H1 (cell line): ENCODE results near the gene RERG. TPM values are rescaled to one million over a fixed set of nuclear protein-coding genes. Genes with fewer than 3 reads are reported as not detected.
A peak's percentile ranks its signal among the peaks of the same experiment; 100 is the strongest.

Source experiments
- CTCF ChIA-PET: fragments of 300-600 bp; sonication (Branson Sonifier 250); formaldehyde crosslinking; loops from one replicate; lab custom pipeline; 2021; ENCODE audit not compliant: partially characterized antibody; lab: Charles Lee
- POLR2A ChIA-PET: fragments of 300-600 bp; sonication (Branson Sonifier 250); formaldehyde crosslinking; loops from one replicate; lab custom pipeline; 2021; ENCODE audit warnings: inconsistent platforms; ENCODE audit not compliant: partially characterized antibody; lab: Charles Lee
- DNase-seq, 2 experiments: peaks; one replicate each; pipeline versions ENCODE4 v3.0.0 to v3.0.0-alpha.2; 2010 to 2022; ENCODE audit warnings: low spot score in 2 of 2, low read depth in 1 of 2, mixed read lengths in 1 of 2
- FAIRE-seq: peaks from 2 replicates; lab custom pipeline; 2011; peaks lifted over from hg19 to GRCh38; lab: Jason Lieb, UNC
- H2AFZ ChIP-seq: 2 replicates; pipeline ENCODE4 v1.8.1; 2012; ENCODE audit warnings: low read length, inconsistent platforms
- H2AK5ac ChIP-seq: 2 replicates; pipeline ENCODE4 v1.6.1; 2013; ENCODE audit warnings: low read depth, low read length
- H2BK120ac ChIP-seq: replicated peaks from 2 replicates; pipeline ENCODE3; 2013; ENCODE audit warnings: low read depth, low read length, inconsistent platforms
- H2BK12ac ChIP-seq: 2 replicates; pipeline ENCODE4 v1.6.1; 2013; ENCODE audit warnings: low read depth, low read length
- H2BK15ac ChIP-seq: 2 replicates; pipeline ENCODE4 v1.6.1; 2013; ENCODE audit warnings: low read length
- H2BK20ac ChIP-seq: 2 replicates; pipeline ENCODE4 v1.6.1; 2013; ENCODE audit warnings: low read length
- H2BK5ac ChIP-seq: 2 replicates; pipeline ENCODE4 v1.6.1; 2013; ENCODE audit warnings: low read depth, low read length
- H3K14ac ChIP-seq: 2 replicates; pipeline ENCODE4 v1.6.1; 2013; ENCODE audit warnings: inconsistent platforms; ENCODE audit not compliant: insufficient read length
- H3K18ac ChIP-seq: 2 replicates; pipeline ENCODE4 v1.6.1; 2013; ENCODE audit warnings: low read length; ENCODE audit errors: extremely low read depth
- H3K23ac ChIP-seq: 2 replicates; pipeline ENCODE4 v1.6.1; 2013; ENCODE audit warnings: inconsistent platforms; ENCODE audit not compliant: insufficient read length
- H3K23me2 ChIP-seq: 2 replicates; pipeline ENCODE4 v1.6.1; 2013; ENCODE audit warnings: low read depth, low read length
- H3K27ac ChIP-seq: 2 replicates; pipeline ENCODE4 v1.6.1; 2011; ENCODE audit warnings: low read depth, low read length, inconsistent platforms
- H3K27me3 ChIP-seq, 4 experiments: replicated peaks in 1 of 4; 1 replicate in 1 of 4; 2 replicates in 3 of 4; pipeline versions ENCODE4 v1.6.1 to v1.8.1; 2011 to 2013; ENCODE audit warnings: low read length in 3 of 4, mild to moderate bottlenecking in 3 of 4, inconsistent platforms in 2 of 4, mixed read lengths in 2 of 4, moderate library complexity in 1 of 4; ENCODE audit not compliant: control insufficient read depth in 3 of 4, insufficient read depth in 3 of 4; ENCODE audit errors: extremely low read depth in 1 of 4
- H3K36me3 ChIP-seq, 4 experiments: 2 replicates each; pipeline versions ENCODE4 v1.6.1 to v1.8.1; 2011 to 2013; ENCODE audit warnings: mild to moderate bottlenecking in 4 of 4, low read length in 3 of 4, moderate library complexity in 2 of 4, control low read depth in 1 of 4, inconsistent platforms in 1 of 4; ENCODE audit not compliant: insufficient read depth in 4 of 4, control insufficient read depth in 2 of 4
- H3K4ac ChIP-seq: replicated peaks from 2 replicates; pipeline ENCODE3; 2013; ENCODE audit warnings: low read length, low read depth, mixed read lengths, inconsistent platforms; ENCODE audit not compliant: insufficient read length
- H3K4me1 ChIP-seq, 4 experiments: replicated peaks in 1 of 4; 1 replicate in 1 of 4; 2 replicates in 3 of 4; pipeline versions ENCODE4 v1.6.1 to v1.8.1; 2011 to 2013; ENCODE audit warnings: low read length in 3 of 4, inconsistent platforms in 2 of 4, mixed read lengths in 1 of 4; ENCODE audit not compliant: insufficient read depth in 4 of 4, control insufficient read depth in 3 of 4
- H3K4me2 ChIP-seq, 2 experiments: 2 replicates each; pipeline versions ENCODE4 v1.6.1 to v1.8.1; 2011 to 2013; ENCODE audit warnings: low read depth in 2 of 2, low read length in 2 of 2, control low read depth in 1 of 2, inconsistent platforms in 1 of 2, mild to moderate bottlenecking in 1 of 2; ENCODE audit not compliant: insufficient read depth in 1 of 2
- H3K4me3 ChIP-seq, 4 experiments: fragments of 200-600, 300-600 bp in 1 of 4; sonication (generic), shearing (Covaris generic), sonication (Bioruptor Twin) in 1 of 4; 2 replicates each; pipeline versions ENCODE4 v1.5.1 to v1.8.1; 2011 to 2016; ENCODE audit warnings: low read length in 4 of 4, low read depth in 3 of 4, control low read depth in 2 of 4, inconsistent platforms in 2 of 4, mild to moderate bottlenecking in 2 of 4, mixed read lengths in 1 of 4, moderate library complexity in 1 of 4; ENCODE audit not compliant: insufficient read depth in 2 of 4; ENCODE audit errors: extremely low read depth in 1 of 4
- H3K56ac ChIP-seq: replicated peaks from 2 replicates; pipeline ENCODE3; 2013; ENCODE audit warnings: low read depth, mild to moderate bottlenecking, mixed read lengths, low read length, inconsistent platforms; ENCODE audit not compliant: insufficient read length
- H3K79me1 ChIP-seq: 2 replicates; pipeline ENCODE4 v1.6.1; 2013; ENCODE audit warnings: low read depth, low read length, control low read depth
- H3K79me2 ChIP-seq, 2 experiments: 2 replicates each; pipeline versions ENCODE4 v1.6.1 to v1.8.1; 2012 to 2013; ENCODE audit warnings: low read length in 2 of 2, mild to moderate bottlenecking in 2 of 2, inconsistent platforms in 1 of 2; ENCODE audit not compliant: insufficient read depth in 2 of 2, control insufficient read depth in 1 of 2
- H3K9ac ChIP-seq, 4 experiments: replicated peaks in 1 of 4; 1 replicate in 1 of 4; 2 replicates in 3 of 4; pipeline versions ENCODE4 v1.6.1 to v1.8.1; 2011 to 2013; ENCODE audit warnings: low read depth in 3 of 4, low read length in 3 of 4, control low read depth in 2 of 4, mild to moderate bottlenecking in 2 of 4, moderate library complexity in 2 of 4, inconsistent platforms in 1 of 4; ENCODE audit errors: extremely low read depth in 1 of 4
- H3K9me3 ChIP-seq, 2 experiments: 2 replicates each; pipeline versions ENCODE4 v1.6.1 to v1.8.1; 2012 to 2013; ENCODE audit warnings: mild to moderate bottlenecking in 2 of 2, moderate library complexity in 2 of 2, control low read depth in 1 of 2, inconsistent platforms in 1 of 2, low read depth in 1 of 2, low read length in 1 of 2, mixed read lengths in 1 of 2; ENCODE audit not compliant: insufficient read depth in 2 of 2
- H4K20me1 ChIP-seq, 2 experiments: replicated peaks in 1 of 2; 2 replicates each; pipeline versions ENCODE3 to v1.8.1; 2011 to 2013; ENCODE audit warnings: inconsistent platforms in 2 of 2, low read length in 2 of 2, mild to moderate bottlenecking in 1 of 2; ENCODE audit not compliant: insufficient read depth in 2 of 2, control insufficient read depth in 1 of 2
- H4K5ac ChIP-seq: 2 replicates; pipeline ENCODE4 v1.6.1; 2013; ENCODE audit warnings: low read length, low read depth, mixed read lengths, inconsistent platforms; ENCODE audit not compliant: insufficient read length
- H4K8ac ChIP-seq: 2 replicates; pipeline ENCODE4 v1.8.0; 2013; ENCODE audit warnings: mild to moderate bottlenecking, moderate library complexity, low read length, inconsistent platforms; ENCODE audit not compliant: insufficient read depth; ENCODE audit errors: extremely low read depth
- H4K91ac ChIP-seq: replicated peaks from 2 replicates; pipeline ENCODE3; 2013; ENCODE audit warnings: low read length, mixed read lengths, inconsistent platforms; ENCODE audit not compliant: insufficient read length
- FOSL1 ChIP-seq: IDR thresholded peaks from 2 replicates; pipeline ENCODE4 v1.6.1; 2011; ENCODE audit warnings: mild to moderate bottlenecking, low read depth, low read length, moderate library complexity; ENCODE audit not compliant: insufficient read depth
- RAD21 ChIP-seq, 2 experiments: IDR thresholded peaks in 1 of 2; conservative IDR thresholded peaks in 1 of 2; 2 replicates each; pipeline ENCODE4 v1.6.1; 2011; ENCODE audit warnings: low read depth in 2 of 2, low read length in 2 of 2, improper control_type of control experiment in 1 of 2, inconsistent platforms in 1 of 2, mild to moderate bottlenecking in 1 of 2, moderate library complexity in 1 of 2
- SIRT6 ChIP-seq: IDR thresholded peaks from one replicate; pipeline ENCODE4 v1.7.1; 2012; ENCODE audit warnings: low read length, inconsistent platforms
- WGBS, 2 experiments: shearing (Covaris generic) in 1 of 2; methylation state at CpG; one replicate each; pipeline versions ENCODE4 v1.1.6 to v1.1.7; 2013 to 2015; ENCODE audit warnings: low lambda C conversion rate in 2 of 2, mixed read lengths in 2 of 2, inconsistent platforms in 1 of 2, low coverage in 1 of 2, missing lambda C conversion rate in 1 of 2; ENCODE audit not compliant: insufficient replicate concordance in 2 of 2, insufficient coverage in 1 of 2, insufficient read length in 1 of 2; ENCODE audit errors: extremely low coverage in 1 of 2, missing lambda C conversion rate in 1 of 2; 5-methylcytosine and 5-hydroxymethylcytosine counted together
- polyA plus RNA-seq, 7 experiments: library from polyadenylated mRNA; depleted of rRNA in 3 of 7; stranded (reverse) in 5 of 7; unstranded in 2 of 7; fragments of >200 nt in 5 of 7; fragments of 200-250 nt in 2 of 7; gene quantifications; 1 replicate in 5 of 7; 2 replicates in 1 of 7; 4 replicates in 1 of 7; pipeline versions ENCODE4 v1.2.1 to v1.2.3, GENCODE V29; 2011 to 2013; ENCODE audit warnings: missing spikeins in 2 of 7, mixed read lengths in 2 of 7
- total RNA-seq: library from RNA; stranded (reverse); fragmentation: NEBNext Ultra II Directional; extraction: Animal tissue kit (Norgen Biotek cat#: 25700); gene quantifications from 2 replicates; pipeline ENCODE4 v1.2.1, GENCODE V29; 2021
- TF ChIP-seq, protein P1 (sequence below): IDR thresholded peaks from 2 replicates; pipeline ENCODE4 v1.6.1; 2012; ENCODE audit warnings: inconsistent platforms
- TF ChIP-seq, protein P2 (sequence below), 3 experiments: IDR thresholded peaks; 1 replicate in 2 of 3; 2 replicates in 1 of 3; pipeline versions ENCODE4 v1.5.1 to v1.6.1; 2011; ENCODE audit warnings: low read length in 3 of 3, mild to moderate bottlenecking in 3 of 3, inconsistent platforms in 2 of 3, low read depth in 1 of 3, moderate library complexity in 1 of 3; ENCODE audit not compliant: insufficient read depth in 1 of 3; ENCODE audit errors: control extremely low read depth in 1 of 3

Gene RERG
- total and polyA plus RNA-seq, 2 of the 8 experiments (the other 6 are each of a cell fraction or from before 2014, with no cell fraction given), result 0.12 to 0.86 TPM

DNA sequence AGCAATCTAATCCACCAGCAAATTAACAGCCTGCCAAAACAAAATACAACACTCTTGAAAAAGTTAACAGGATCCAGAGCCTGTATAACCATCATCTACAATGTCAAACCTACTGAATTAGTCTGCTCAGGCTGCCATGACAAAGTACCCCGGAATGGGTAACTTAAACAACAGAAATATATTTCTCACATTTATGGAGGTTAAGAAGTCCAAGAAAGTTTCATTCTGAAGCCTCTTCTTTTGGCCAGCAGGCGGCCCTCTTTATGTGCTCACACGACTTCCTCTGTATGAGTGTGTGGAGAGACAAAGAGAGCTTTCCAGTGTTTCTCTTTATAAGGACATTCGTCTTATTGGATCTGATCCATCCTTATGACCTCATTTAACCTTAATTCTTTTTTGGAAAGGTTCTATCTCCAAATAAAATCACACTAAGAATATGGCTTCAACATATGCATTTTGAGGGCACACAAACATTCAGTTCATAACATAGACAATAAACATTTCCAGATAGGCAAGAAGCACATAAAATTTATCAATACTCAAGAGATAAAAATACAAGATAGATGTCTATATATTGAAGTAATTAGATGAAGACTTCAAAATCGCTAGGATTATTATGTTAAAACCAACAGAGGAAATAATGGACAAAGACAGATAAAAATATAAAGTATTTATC is 5.9 kb upstream of the RERG start:
- Histone ChIP-seq H2AK5ac (no peak overlapping the region), H3K18ac (no peak overlapping the region), H3K9ac (no peak overlapping the region), H3K4me1 (peaks cover 0 to 3% (median 0%) of the 10 kb centered on the region in 4 experiments; a peak in 1 of 7 replicates), H4K20me1 (no peaks in the 10 kb centered on the region), H3K23me2 (no peaks in the 10 kb centered on the region), H3K27ac (no peak overlapping the region), H4K5ac (no peak overlapping the region), H2AFZ (no peak overlapping the region), H2BK12ac (no peak overlapping the region), H3K4me3 (no peak overlapping the region), H3K36me3 (no peaks in the 10 kb centered on the region), H2BK20ac (no peak overlapping the region), H2BK120ac (no peak overlapping the region), H3K56ac (no peak overlapping the region), H3K14ac (no peak overlapping the region), H3K4ac (no peak overlapping the region), H3K79me1 (no peaks in the 10 kb centered on the region), H4K91ac (no peak overlapping the region), H3K27me3 (peaks cover 0 to 6% (median 3%) of the 10 kb centered on the region in 4 experiments; a peak in 5 of 7 replicates), H3K23ac (no peak overlapping the region), H3K4me2 (no peak overlapping the region), H3K79me2 (no peaks in the 10 kb centered on the region), H4K8ac (no peak overlapping the region), H2BK5ac (no peak overlapping the region), H2BK15ac (no peak overlapping the region), H3K9me3 (no peaks in the 10 kb centered on the region)
- 41% methylated on average over 5 of the region's 5 CpGs; no CpG with 5 or more reads in 1 of the 2 experiments for WGBS, 2 experiments
- DNase-seq (peak in 1 of 2 experiments; percentile 51), FAIRE-seq (peak; percentile 50)
- ChIA-PET POLR2A (no interaction called here), CTCF (interaction anchor here (0.6 to 3.4 kb wide), 16 partner anchors 9 to 531 kb away, joined by 3 to 9 read pairs (median 3); no protein-coding TSS in a partner anchor)
- TF ChIP-seq SIRT6 (no peak), RAD21 (IDR thresholded peaks at IDR 0.05 in 1 of 2, conservative IDR thresholded peaks at IDR 0.05 in 1 of 2; ENCODE audit: low read depth in 2 of 2, low read length in 2 of 2) (peak; percentile 54 to 57), FOSL1 (no peak)
- TF ChIP-seq, protein P1, sequence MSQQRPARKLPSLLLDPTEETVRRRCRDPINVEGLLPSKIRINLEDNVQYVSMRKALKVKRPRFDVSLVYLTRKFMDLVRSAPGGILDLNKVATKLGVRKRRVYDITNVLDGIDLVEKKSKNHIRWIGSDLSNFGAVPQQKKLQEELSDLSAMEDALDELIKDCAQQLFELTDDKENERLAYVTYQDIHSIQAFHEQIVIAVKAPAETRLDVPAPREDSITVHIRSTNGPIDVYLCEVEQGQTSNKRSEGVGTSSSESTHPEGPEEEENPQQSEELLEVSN, result no peak
- TF ChIP-seq, protein P2, sequence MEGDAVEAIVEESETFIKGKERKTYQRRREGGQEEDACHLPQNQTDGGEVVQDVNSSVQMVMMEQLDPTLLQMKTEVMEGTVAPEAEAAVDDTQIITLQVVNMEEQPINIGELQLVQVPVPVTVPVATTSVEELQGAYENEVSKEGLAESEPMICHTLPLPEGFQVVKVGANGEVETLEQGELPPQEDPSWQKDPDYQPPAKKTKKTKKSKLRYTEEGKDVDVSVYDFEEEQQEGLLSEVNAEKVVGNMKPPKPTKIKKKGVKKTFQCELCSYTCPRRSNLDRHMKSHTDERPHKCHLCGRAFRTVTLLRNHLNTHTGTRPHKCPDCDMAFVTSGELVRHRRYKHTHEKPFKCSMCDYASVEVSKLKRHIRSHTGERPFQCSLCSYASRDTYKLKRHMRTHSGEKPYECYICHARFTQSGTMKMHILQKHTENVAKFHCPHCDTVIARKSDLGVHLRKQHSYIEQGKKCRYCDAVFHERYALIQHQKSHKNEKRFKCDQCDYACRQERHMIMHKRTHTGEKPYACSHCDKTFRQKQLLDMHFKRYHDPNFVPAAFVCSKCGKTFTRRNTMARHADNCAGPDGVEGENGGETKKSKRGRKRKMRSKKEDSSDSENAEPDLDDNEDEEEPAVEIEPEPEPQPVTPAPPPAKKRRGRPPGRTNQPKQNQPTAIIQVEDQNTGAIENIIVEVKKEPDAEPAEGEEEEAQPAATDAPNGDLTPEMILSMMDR (IDR thresholded peaks at IDR 0.05; ENCODE audit: control extremely low read depth in 1 of 3, insufficient read depth in 1 of 3, low read depth in 1 of 3, low read length in 3 of 3), result peak in 2 of 3 experiments; percentile 54 to 66; a peak in 3 of 4 replicates
